GM19099 (cell line): ENCODE results near the gene KLHL29.

Source experiments
- POLR2A ChIP-seq: IDR thresholded peaks from 3 replicates; pipeline ENCODE4 v1.6.1; 2011; ENCODE audit warnings: low read depth; ENCODE audit not compliant: insufficient read length; ENCODE audit errors: extremely low read depth

Gene KLHL29

GRCh38 chr2:23523373-23524260 lies 138.6 kb downstream of the KLHL29 start:
- no peak for TF ChIP-seq POLR2A

DNA sequence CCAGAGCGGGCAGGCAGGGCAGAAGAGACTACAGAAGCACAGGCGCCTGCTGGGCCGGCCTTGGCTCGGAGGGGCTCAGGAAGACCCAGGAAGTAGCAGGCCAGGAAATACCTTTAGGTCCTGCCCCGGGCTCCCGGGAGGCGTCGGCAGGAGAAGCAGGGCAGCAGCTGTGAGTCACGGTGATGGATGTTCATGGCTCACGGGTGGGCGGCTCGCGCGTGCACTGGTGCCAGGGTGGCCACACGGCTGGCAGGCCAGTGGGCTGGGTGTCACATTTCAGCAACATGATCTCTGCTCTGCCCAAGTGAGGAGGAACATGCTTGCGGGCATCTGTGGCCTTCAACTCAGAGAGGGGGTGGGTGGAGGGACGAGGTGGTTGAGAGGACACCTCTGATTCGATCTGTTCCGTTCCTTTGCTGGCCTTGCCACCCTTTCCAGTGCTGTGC lies 139.3 kb downstream of the KLHL29 start:
- TF ChIP-seq POLR2A = no peak

GRCh38 chr2:23525137-23525765 lies 140.3 kb downstream of the KLHL29 start:
- TF ChIP-seq POLR2A = no peak

DNA sequence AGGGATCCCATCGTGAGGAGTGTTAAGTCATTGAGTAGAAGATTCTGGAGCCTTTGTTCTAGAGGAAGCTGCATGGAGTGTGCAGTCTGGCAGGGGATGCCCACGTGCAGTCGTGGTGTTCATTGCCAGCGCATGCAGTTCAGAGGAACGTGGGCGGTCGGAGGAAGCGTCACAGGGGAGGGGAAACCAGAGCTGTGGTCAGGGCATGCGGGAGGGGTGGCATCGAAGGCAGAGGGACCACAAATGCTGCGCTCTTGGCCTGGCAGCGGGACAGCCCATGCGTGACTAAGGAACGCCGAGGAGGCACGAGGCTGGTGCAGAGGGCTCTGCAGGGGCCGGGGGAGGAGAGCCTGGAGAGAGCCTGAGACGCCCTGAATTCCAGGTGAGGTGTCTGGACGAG lies 141.1 kb downstream of the KLHL29 start:
- TF ChIP-seq POLR2A = no peak

GRCh38 chr2:23526835-23527790 lies 142.1 kb downstream of the KLHL29 start:
- no peak for TF ChIP-seq POLR2A

DNA sequence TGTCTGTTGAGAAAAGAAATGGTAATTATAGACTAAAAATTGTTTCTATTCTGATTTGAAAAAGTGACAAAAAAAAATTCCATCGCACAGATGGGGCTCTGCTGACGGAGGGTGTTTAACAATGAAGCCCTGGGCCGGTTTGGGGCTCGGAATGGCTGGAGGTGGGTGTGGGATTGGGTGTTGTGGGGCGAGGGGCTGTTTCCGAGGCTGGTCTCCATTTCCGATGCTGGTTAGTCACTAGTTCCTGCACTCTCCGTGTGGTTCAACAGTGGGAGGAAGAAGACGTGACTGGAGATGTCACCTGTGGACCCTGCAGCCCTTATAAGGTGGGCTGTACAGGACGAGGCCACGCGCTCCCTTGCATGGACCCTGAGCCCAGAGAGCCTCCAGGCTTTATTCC lies 143.2 kb downstream of the KLHL29 start:
- TF ChIP-seq POLR2A = no peak

GRCh38 chr2:23528690-23529089 lies 143.7 kb downstream of the KLHL29 start:
- no peak for TF ChIP-seq POLR2A

GRCh38 chr2:23529659-23530058 lies 144.7 kb downstream of the KLHL29 start:
- no peak for TF ChIP-seq POLR2A

DNA sequence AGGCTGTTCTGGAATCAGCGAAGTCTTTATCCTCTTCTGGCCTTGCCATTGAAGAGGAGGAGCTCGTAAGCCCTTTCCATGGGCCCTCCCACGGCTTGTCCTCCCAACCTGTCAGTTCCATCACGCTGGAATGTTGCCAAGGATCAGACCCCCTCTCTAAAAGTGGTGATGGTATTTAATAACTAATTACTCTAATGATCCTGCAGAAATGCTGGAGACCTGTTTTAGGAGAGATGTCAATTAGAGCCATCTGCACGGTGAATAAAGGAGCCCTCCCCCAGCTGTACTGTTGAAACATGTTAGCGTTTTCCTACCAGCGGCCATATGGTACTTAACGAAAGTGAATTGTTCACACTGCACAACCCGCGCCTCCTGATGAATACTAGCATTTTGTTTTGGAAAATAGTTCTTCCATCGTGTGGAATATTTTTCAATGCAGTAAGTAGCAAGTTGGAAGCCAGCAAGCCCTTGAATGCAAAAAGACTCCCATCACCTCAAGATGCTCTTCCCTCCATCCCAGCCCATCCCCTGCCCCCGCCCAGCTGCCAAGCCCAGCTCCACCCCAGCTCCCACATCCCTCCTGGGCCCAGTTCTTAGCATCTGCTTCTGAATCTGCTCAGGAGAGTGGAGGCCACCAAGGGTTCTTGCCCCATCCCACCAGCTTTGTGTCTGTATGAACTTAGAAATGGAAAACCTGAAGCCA lies 145.4 kb downstream of the KLHL29 start:
- TF ChIP-seq POLR2A = no peak

GRCh38 chr2:23530909-23531276 lies 145.9 kb downstream of the KLHL29 start:
- no peak for TF ChIP-seq POLR2A

GRCh38 chr2:23531280-23531679 lies 146.3 kb downstream of the KLHL29 start:
- no peak for TF ChIP-seq POLR2A

- no peak for TF ChIP-seq POLR2A
These were observed 146.9 kb downstream of the KLHL29 start for GRCh38 chr2:23531881-23532280.

- no peak for TF ChIP-seq POLR2A
These were observed 147.7 kb downstream of the KLHL29 start for GRCh38 chr2:23532391-23533337.
